Fibroblast of villous mesenchyme (primary cell): Measurements from ENCODE around the gene CDHR4. TPM values are rescaled to one million over a fixed set of nuclear protein-coding genes. Genes with fewer than 3 reads are reported as not detected.
"Not testable (repeated sequence)": the region's sequence is repeated elsewhere in the genome, so short reads cannot be mapped to it uniquely, and the experiment has no call there.

Experiments
- DNase-seq: peaks from one replicate; pipeline ENCODE4 v3.0.0-alpha.2; 2010; ENCODE audit warnings: low read depth
- H3K4me3 ChIP-seq: 2 replicates; pipeline ENCODE4 v1.5.1; 2011; ENCODE audit warnings: low read depth, mild to moderate bottlenecking, low read length
- total RNA-seq: library from RNA; depleted of rRNA; stranded (reverse); fragments of >200 nt; gene quantifications from 2 replicates; pipeline ENCODE4 v1.2.3, GENCODE V29; 2012
- TF ChIP-seq, protein P1 (sequence below): IDR thresholded peaks from 2 replicates; pipeline ENCODE4 v1.5.1; 2012; ENCODE audit warnings: low read depth, mild to moderate bottlenecking, low read length; ENCODE audit not compliant: insufficient read depth

The CDHR4 gene
- total RNA-seq, 1 donor, result not detected

GRCh38 chr3:49840388-49840787 lies 40.7 kb upstream of the CDHR4 start:
- no peak for DNase-seq
- TF ChIP-seq, protein P1, sequence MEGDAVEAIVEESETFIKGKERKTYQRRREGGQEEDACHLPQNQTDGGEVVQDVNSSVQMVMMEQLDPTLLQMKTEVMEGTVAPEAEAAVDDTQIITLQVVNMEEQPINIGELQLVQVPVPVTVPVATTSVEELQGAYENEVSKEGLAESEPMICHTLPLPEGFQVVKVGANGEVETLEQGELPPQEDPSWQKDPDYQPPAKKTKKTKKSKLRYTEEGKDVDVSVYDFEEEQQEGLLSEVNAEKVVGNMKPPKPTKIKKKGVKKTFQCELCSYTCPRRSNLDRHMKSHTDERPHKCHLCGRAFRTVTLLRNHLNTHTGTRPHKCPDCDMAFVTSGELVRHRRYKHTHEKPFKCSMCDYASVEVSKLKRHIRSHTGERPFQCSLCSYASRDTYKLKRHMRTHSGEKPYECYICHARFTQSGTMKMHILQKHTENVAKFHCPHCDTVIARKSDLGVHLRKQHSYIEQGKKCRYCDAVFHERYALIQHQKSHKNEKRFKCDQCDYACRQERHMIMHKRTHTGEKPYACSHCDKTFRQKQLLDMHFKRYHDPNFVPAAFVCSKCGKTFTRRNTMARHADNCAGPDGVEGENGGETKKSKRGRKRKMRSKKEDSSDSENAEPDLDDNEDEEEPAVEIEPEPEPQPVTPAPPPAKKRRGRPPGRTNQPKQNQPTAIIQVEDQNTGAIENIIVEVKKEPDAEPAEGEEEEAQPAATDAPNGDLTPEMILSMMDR, result no peak
- no peak overlapping the region for H3K4me3 ChIP-seq

DNA sequence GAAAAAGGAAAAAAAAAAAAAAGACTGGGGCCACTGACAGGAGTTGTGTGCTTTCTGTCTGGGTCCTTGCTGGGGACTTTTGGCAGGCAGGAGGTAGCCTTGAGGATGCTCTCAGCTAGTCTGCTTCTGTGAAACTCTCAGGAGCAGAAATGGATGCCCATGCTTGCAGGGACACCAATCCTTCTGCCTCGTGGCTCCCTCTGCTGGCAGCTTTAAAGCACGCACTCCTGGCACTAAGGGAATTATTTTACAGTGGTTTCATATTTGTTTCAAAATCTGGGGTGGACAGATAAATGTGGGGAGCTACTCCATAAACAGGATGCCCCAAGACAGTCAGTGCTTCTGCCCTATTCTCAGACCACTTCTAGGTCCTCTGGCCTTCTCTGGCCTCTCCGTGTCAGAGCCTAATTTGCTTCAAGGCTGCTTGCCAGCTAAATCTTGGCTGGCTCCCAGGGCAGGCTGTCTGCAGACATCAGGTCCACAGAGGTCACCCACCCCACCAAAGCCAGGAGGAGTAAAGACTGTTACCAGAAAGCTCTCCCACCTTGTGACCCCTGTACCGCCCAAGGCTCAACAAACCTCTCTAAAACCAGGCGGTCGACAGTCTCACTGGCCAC lies 39.6 kb upstream of the CDHR4 start:
- TF ChIP-seq, protein P1, result peak; percentile 88
- DNase-seq, result peak; percentile 81
- no peak overlapping the region for H3K4me3 ChIP-seq

GRCh38 chr3:49831341-49831740 lies 31.7 kb upstream of the CDHR4 start:
- TF ChIP-seq, protein P1, result no peak
- no peak for DNase-seq
- no peak overlapping the region for H3K4me3 ChIP-seq

DNA sequence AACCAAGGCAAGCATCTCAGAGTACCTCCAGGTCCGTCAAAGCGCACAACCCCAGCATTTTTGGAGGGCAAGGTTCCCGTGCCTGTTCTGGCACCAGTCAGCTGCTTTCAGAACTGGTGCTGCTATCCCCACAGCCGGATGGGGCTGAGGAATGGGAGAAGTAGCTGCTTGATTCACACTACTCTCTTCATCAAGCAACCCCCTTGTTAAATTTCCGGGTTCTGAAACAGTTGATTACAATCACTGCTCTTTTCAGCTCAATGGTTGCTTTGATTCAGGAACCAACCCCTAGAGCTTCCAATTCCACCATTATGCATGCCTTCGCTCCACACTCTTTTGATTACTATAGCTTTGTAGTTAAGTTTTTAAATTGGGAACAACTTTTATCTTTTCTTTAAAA lies 26.3 kb upstream of the CDHR4 start:
- TF ChIP-seq, protein P1, result no peak

DNA sequence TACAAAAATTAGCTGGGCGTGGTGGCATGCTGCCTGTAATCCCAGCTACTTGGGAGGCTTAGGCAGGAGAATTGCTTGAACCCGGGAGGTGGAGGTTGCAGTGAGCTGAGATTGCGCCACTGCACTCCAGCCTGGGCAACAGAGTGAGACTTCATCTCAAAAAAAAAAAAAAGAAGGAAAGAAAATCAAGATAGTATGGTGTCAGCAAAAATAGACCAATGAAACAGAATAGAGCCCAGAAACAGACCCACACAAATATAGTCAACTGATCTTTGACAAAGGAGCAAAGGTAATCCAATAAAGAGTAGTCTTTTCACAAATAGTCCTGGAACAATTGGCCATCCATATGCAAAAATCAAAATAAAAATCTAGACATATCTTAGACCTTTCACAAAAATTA lies 23.5 kb upstream of the CDHR4 start:
- not testable (repeated sequence) for DNase-seq, H3K4me3 ChIP-seq

More for the DNA sequence above, 26.3 kb upstream of the CDHR4 start:
- no peak for DNase-seq
- no peak overlapping the region for H3K4me3 ChIP-seq

- peak within 1 kb of the TSS; percentile 74 for H3K4me3 ChIP-seq
- DNase-seq, result peak; percentile 81
- TF ChIP-seq, protein P1, result no peak
Measured at GRCh38 chr3:49813497-49814174, 14.0 kb upstream of the CDHR4 start, which contains the start of gene UBA7. Gene UBA7 (minus strand): TSS chr3:49813953. CDS start chr3:49813787, 166 bp downstream.

DNA sequence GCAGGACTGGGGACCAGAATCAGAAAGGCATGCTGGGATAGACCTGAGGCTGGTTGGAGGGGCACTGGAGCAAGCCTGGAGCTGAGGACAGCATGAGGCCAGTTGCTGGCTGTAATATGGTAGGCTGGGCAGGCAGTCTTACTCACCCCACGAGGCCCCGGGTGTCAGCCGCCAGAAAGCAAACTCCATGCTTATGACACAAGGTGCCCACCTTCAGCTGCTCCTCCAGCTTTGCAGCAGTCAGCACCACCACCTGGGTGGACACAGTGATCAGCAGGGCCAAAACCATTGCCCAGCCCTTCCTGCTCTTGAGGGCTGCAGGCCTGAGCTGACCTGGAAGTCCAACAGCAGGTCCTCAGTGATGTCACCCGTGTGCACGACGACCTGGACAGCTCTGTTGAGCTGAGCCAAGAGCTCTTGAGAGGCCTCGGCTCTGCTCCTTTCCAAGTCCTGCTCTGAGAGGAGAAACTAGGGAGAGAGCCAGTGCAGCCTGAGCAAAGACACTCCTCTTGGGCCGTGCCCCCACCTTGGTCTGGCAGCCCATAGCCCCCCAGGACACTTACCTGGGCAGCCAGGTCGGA lies 13.3 kb upstream of the CDHR4 start:
- TF ChIP-seq, protein P1, result no peak
- H3K4me3 ChIP-seq, result peak overlapping the region; percentile 74
- DNase-seq, result no peak
